Right ventricle myocardium superior (tissue), 1 donor: ENCODE results near the gene CTPS1. TPM values are rescaled to one million over a fixed set of nuclear protein-coding genes. Genes with fewer than 3 reads are reported as not detected.

Experiments used
- ATAC-seq: fragments of 200-7000 bp; cut with Tn5 transposase; one replicate; pipeline ENCODE4 v1.9.1; 2020; ENCODE audit warnings: mild to moderate bottlenecking; ENCODE audit not compliant: poor library complexity
- DNase-seq: peaks from one replicate; pipeline ENCODE4 v3.0.0-alpha.2; 2020
- intact Hi-C: fragments of 100-400 bp; cut with DNase I; formaldehyde crosslinking; loops from one replicate; pipeline ENCODE4 v1.11.2; 2022
- total RNA-seq: library from RNA; stranded (reverse); fragmentation: NEBNext Ultra II Directional; extraction: Animal tissue kit (Norgen Biotek cat#: 25700); gene quantifications from one replicate; pipeline ENCODE4 v1.2.1, GENCODE V29; 2021
- donor health status: DM: no; HTN: yes; CAD: no; lungs with severe emphysema.

CTPS1 gene
- total RNA-seq, 1 donor from 2014 or later = 7.2 TPM

- no peak for ATAC-seq
- DNase-seq = no peak
- intact Hi-C loops = no loop called here
Measured at GRCh38 chr1:41041614-41042270, 62.2 kb downstream of the CTPS1 start.

GRCh38 chr1:41044187-41044586 is 64.7 kb downstream of the CTPS1 start:
- intact Hi-C loops = no loop called here
- DNase-seq (no peak), ATAC-seq (no peak)

- peak; percentile 49 for DNase-seq
Measured at GRCh38 chr1:41045740-41046139, 66.2 kb downstream of the CTPS1 start.

GRCh38 chr1:41046347-41046775 is 66.9 kb downstream of the CTPS1 start:
- intact Hi-C loops = no loop called here
- no peak for DNase-seq
- ATAC-seq = peak; percentile 32

More at GRCh38 chr1:41045740-41046139, 66.2 kb downstream of the CTPS1 start:
- ATAC-seq = peak; percentile 91
- intact Hi-C loops = no loop called here

GRCh38 chr1:41048540-41048939 is 69.0 kb downstream of the CTPS1 start:
- DNase-seq = no peak
- intact Hi-C loops = no loop called here
- ATAC-seq = no peak

- no peak for DNase-seq
- intact Hi-C loops = no loop called here
- no peak for ATAC-seq
Measured at GRCh38 chr1:41051022-41051421, 71.5 kb downstream of the CTPS1 start.

GRCh38 chr1:41053316-41053715 is 73.8 kb downstream of the CTPS1 start:
- DNase-seq (no peak), ATAC-seq (no peak)
- intact Hi-C loops = no loop called here

GRCh38 chr1:41056907-41057306 is 77.4 kb downstream of the CTPS1 start:
- DNase-seq (no peak), ATAC-seq (no peak)
- intact Hi-C loops = no loop called here

Other genes with a start within 250 kb of the CTPS1 start
- gene KCNQ4, start 195.9 kb upstream of the CTPS1 start, total RNA-seq = 2.6 TPM
- gene CITED4, start 117.3 kb upstream of the CTPS1 start, total RNA-seq = 43.6 TPM
- gene SLFNL1, start 42.0 kb downstream of the CTPS1 start, total RNA-seq = 0.22 TPM